Activated CD4-positive, alpha-beta T cell treated with anti-CD3 and anti-CD28 coated beads, Interleukin-2, amount 50 U/mL, for 4 hours (primary cell): ENCODE measurements around the gene NDUFS6.

ENCODE experiments used
- DNase-seq, 2 experiments: peaks; one replicate each; pipeline ENCODE4 v3.0.0-alpha.2; 2020

NDUFS6 gene

GRCh38 chr5:1818784-1819183, 17.6 kb downstream of the NDUFS6 start:
- no peak for DNase-seq

DNA sequence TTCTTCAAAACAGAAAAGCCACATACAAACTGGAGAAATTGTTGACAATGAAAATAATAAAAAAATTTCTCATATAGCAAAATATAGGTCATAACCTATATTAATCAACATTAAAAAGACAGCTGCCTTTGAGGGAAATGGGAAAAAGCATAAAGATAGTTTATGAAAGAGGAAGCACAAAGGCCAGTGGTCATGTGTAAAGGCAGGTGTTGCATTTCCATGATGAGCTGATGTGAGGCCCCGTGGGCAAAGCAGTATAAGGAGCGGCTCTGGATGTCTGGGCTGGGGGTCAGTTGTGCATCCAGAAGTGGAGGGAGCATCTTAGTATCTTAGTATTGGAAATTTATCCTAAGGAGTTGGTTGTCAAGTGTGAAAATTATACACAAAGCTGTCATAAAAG, 18.3 kb downstream of the NDUFS6 start:
- no peak for DNase-seq

- DNase-seq, result no peak
Measured at GRCh38 chr5:1820381-1820780, 19.2 kb downstream of the NDUFS6 start.

DNA sequence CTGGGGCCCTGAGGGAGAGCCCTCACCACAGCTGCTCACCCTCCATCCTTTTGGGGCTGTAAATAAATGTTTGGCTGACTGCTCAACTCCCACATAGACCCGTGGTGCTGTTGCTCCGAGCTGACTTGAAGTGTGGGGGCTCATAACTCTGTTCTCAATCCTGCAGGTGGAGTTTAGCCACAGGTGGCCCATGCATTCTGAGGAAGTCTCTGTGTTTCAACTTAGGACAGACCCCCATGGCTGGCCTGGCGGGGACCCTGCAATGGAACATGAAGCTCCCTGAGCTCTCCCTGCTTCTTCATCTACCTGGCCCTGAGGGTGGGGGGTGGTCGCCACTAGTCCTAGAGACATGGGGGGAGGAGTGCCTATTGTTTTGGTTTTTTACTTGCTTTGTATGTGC, 19.7 kb downstream of the NDUFS6 start:
- no peak for DNase-seq

DNA sequence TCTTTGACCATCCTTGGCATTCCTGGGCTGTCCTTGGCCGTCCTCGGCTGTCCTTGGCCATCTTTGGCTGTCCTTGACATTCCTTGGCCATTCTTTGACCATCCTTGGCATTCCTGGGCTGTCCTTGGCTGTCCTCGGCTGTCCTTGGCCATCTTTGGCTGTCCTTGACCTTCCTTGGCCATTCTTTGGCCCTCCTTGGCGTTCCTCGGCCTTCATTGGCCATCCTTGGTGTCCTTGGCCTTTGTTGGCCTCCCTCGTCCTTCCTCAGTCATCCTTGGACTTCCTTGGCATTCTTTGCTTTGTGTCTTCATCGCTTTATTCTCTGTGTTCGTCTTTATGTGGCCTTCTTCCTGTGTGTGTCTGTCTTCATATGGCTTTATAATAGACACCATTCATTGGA, 20.7 kb downstream of the NDUFS6 start:
- no peak for DNase-seq

DNA sequence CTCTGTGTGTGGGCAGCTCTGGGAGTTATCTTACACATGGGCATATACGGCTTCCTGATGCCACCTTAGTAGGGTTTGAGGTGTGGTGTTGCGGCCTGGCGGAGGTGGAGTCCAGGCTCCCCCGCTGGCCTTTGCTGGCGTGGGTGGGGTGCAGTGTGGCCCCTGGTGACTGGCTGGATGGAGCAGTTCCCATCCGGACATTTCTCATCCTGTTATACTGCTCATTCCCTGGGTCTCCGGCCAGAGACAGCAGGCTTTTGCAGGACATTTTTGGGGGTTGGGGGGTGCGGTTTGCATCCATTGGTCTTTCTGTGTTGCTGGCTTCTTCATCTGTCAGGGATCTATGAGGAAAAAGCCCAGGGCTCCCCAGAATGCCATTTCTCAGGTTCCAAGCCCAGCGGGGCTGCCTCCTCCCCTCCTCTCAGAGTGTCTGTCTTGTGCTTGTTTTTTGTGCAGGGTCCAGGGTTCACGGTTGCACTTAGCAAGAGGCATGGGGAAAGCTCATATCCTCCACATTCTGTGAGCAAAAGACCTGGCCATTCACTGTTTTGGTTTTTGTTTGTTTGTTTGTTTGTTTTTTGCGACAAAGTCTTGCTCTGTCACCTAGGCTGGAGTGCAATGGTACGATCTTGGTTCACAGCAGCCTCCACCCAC, 22.3 kb downstream of the NDUFS6 start:
- no peak for DNase-seq

DNA sequence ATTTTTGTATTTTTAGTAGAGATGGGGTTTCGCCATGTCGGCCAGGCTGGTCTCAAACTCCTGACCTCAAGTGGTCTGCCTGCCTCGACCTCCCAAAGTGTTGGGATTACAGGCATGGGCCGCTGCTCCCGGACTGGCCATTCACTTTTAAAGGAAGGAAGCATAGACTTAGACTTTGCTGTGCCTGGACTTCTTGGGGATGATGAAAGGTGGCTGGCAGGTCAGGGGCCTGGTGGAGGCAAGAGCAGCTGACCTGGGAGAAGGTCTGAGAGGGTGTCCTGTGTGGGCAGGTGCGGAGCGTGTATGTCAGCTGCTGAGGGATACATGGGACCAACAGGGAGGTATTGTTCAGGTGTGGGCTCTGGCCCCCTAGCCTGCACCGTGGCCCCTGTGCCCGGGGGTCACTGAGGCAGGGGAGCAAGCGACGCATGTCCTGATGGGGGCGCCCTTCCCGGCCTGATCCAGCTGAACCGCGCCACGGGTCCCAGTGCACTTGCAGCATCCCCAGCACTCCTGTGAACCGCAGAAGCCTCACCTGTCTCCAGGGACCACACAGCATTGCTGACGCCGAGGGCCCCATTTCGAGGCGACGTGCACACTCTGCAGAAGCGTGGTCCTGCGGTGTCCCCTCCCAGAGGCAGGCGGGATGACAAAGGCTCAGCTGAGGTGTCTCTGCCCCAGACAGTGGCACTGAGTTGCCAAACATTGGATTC, 23.1 kb downstream of the NDUFS6 start:
- no peak for DNase-seq

DNA sequence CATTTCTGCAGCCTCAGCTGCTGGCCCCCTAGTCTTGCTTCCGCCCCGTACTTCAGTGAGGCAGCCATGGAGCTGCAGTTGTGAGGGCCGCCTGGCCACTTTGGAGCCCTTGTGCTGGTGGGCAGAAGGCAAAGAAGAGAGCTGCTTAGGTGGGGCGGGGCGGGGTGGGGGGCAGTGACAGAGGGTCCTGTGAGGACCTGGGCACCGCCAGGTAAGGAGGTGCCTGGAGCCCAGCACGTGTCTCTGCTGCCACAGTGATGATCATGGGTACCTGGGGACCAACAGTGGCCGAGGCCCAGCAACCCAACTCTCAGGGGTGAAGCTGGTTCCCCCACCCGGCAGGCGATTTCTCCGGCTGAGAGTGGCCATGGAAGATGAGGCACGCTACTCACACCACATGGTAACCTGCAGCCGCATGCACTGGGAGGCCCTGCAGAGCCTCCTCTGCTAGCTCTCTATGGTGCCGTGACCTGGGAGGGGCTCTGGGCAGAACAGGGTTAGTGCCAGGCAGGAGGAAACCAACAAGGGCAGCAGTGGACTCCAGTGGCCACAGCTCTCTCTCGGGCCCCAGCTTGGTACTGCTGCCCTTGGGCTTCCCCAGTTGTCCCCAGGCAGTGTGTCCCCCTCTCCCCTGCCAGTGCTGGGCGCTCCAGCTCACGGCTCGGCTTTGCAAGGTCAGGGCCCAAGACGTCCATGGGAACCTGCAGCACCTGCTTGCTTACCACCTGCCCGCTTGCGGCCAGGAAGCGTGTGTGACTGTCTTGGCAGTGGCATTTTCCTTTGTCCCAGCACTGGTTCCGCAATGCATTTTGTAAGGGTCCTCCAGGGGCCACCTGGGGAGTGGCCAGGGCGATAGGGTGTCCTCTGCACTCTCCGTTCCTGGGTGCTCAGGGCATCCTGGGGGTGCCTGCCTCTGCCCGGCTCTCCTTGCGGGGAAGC, 24.0 kb downstream of the NDUFS6 start:
- DNase-seq, result no peak

DNA sequence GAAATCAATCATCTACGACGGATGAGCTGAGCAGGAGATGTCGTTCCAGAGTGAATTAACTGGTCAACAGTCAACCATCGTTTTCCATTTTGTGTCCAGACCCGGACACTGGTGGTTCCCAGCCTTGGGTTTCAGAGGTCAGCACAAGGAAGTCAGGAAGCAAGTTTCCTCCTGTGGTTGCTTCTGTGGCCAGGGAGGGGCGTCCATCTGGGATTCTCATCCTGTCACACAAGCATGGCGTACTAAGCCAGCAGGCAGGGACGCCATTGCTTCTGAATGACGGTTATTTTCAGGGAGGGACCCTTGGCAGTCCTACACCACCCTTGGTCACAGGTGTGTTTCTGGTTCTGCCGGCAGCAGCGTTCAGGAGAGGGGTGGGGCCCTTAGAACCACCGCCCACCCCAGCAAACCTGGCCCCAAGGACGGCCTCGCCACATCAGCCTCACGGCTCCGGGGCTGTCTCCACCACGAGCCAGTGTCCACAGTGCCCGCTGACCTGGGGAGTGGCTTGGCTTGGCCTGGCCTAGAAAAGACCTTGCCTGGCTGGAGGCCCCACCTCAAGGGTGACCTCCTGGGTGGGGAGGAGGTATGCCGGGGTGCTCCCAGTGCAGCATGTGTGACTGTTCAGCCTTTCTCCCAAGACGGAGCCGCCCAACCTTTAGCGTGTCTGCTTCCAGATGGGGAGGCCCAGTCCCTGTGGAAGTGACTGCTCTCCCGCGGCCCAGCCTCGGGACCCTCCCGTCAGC, 25.2 kb downstream of the NDUFS6 start:
- DNase-seq, result no peak

GRCh38 chr5:1827025-1827885, 26.0 kb downstream of the NDUFS6 start:
- no peak for DNase-seq

- DNase-seq, result no peak
Measured at GRCh38 chr5:1827886-1828397, 26.7 kb downstream of the NDUFS6 start.

- no peak for DNase-seq
Measured at GRCh38 chr5:1830571-1831228, 29.5 kb downstream of the NDUFS6 start.

DNA sequence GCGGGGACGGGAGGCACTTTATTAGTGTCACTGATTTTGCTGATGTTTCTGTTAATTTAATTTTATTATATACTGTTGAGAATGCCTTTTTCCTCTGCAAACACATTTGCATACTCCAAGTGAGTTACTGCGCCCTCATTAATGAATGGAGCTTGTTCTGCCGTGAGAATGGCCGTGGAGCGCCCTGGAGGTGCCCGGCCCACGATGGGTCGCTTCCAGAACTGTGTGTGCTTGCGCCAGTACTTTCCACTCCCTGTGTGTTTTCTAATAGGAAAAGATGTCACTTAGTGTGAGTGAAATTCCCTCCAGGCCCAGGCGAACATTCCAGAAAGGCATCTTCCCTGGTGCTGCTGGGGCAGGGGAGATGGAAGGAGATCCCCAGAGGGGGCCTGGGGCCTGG, 30.1 kb downstream of the NDUFS6 start:
- no peak for DNase-seq

GRCh38 chr5:1831677-1832313, 30.6 kb downstream of the NDUFS6 start:
- DNase-seq, result no peak

- no peak for DNase-seq
Measured at GRCh38 chr5:1832511-1833250, 31.5 kb downstream of the NDUFS6 start.

DNA sequence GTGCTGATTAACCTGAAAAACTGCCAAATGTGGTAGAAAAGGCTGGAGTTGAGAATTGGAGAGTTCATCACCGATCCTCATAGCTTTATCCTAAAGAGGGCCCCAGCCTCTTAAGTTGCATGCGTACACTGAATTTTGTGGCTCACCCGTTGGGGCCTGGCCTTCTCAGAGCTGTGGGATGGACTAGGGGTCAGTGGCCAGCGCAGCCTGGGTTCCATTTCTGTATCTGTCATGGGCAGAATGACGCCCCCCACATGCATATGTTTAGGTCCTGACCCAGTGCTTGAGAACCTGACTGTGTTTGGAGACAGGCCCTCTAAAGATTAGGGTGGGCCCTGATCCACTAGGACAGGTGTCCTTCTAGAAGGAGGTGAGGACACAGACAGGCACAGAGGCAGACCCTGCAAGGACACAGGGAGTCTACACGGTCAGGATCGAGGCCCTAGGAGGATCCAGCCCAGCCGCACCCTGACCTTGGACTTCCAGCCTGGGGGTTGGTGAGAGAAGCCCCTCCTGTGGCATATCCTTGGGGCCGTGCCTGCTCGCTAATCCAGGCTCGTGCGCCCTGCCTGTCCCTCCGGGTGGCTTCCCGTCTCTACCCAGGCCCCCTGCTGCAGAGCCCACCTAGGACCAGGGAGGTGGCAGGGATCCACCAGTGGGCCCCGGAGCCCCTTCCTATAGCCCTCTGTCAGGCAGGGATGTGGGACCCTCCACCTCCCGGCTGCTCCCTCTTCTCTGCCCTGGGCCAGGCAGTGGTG, 32.2 kb downstream of the NDUFS6 start:
- DNase-seq, result no peak

- no peak for DNase-seq
Measured at GRCh38 chr5:1834022-1834551, 32.9 kb downstream of the NDUFS6 start.

DNA sequence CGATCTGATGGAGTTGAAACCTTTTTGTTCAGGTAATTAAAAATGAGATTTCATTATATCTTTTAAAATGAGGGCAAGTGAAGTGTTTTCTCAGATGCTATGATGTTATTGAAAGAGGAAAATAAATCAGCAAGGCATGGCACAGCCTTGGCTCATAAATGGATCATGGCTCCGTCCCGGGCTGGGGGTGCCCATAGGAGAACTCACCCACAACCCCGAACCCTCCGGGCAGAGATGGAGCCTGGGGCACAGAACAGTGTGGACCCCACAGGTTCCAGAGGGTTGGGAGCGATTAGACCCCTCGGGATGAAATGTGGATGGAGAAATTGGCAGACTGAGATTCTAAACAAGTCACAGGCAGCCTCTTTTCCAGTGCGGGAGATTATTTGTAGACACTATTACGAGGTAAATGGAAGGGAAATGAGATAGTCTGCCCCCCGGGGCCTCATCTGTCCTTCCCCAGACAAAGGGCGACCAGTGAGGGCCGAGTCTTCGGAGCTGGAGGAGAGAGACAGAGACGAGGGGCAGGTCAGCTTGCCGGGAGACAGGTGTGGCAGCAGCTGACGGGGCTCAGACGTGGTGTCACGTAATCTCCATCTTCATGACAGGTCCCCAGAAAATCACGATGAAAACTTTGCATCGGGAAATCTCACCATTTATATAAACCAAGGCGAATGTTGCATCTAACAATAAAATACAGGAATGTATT, 33.7 kb downstream of the NDUFS6 start:
- no peak for DNase-seq
